Calu3 (cell line): Measurements from ENCODE around the gene SHPK. TPM values are rescaled to one million over a fixed set of nuclear protein-coding genes. Genes with fewer than 3 reads are reported as not detected.
"Not testable (repeated sequence)": the region's sequence is repeated elsewhere in the genome, so short reads cannot be mapped to it uniquely, and the experiment has no call there.

Experiments used
- BruUV-seq: library from RNA; stranded (reverse); fragments of 400-500 nt; replicated peaks from 2 replicates; lab custom pipeline; 2021; lab: Mats Ljungman, UMichigan
- CTCF ChIA-PET: fragments of 300-600 bp; sonication (Branson Sonifier 250); formaldehyde crosslinking; loops from one replicate; lab custom pipeline; 2022; ENCODE audit warnings: antibody characterized with exemption; lab: Charles Lee
- DNase-seq: peaks from one replicate; pipeline ENCODE4 v3.0.0; 2022
- H3K27ac Mint-ChIP-seq: one replicate; pipeline ENCODE4 v1.8.0; 2022; ENCODE audit warnings: mixed read lengths; ENCODE audit not compliant: unreplicated experiment
- H3K27me3 Mint-ChIP-seq: one replicate; pipeline ENCODE4 v1.8.0; 2022; ENCODE audit warnings: mixed read lengths; ENCODE audit not compliant: unreplicated experiment
- H3K36me3 Mint-ChIP-seq: one replicate; pipeline ENCODE4 v1.8.0; 2022; ENCODE audit warnings: mild to moderate bottlenecking, moderate library complexity, mixed read lengths; ENCODE audit not compliant: insufficient read depth, unreplicated experiment
- H3K4me1 Mint-ChIP-seq: one replicate; pipeline ENCODE4 v1.8.0; 2022; ENCODE audit warnings: mild to moderate bottlenecking, low read depth, mixed read lengths; ENCODE audit not compliant: unreplicated experiment
- H3K4me3 Mint-ChIP-seq: one replicate; pipeline ENCODE4 v1.8.0; 2022; ENCODE audit warnings: mild to moderate bottlenecking, low read depth, moderate library complexity, mixed read lengths; ENCODE audit not compliant: unreplicated experiment
- H3K9me3 Mint-ChIP-seq: one replicate; pipeline ENCODE4 v1.8.0; 2022; ENCODE audit warnings: low read depth, mixed read lengths; ENCODE audit not compliant: unreplicated experiment
- CTCF ChIP-seq: fragments of 200-600 bp; IDR thresholded peaks from one replicate; pipeline ENCODE4 v1.8.0; 2022; ENCODE audit warnings: antibody characterized with exemption; ENCODE audit not compliant: unreplicated experiment
- intact Hi-C: fragments of 100-400 bp; cut with micrococcal nuclease; formaldehyde crosslinking; loops from one replicate; pipeline ENCODE4 v1.10.0; 2022; ENCODE audit not compliant: unreplicated experiment
- total RNA-seq: library from RNA; stranded (reverse); gene quantifications from 2 replicates; pipeline ENCODE4 v1.2.3, GENCODE V29; 2022

The SHPK gene
- total RNA-seq, 1 experiment from 2014 or later: 9.4 TPM

- no TSS peak for BruUV-seq
- Mint-ChIP-seq H3K27ac (no peak overlapping the region), H3K4me3 (no peak overlapping the region), H3K36me3 (peaks cover 13% of the 10 kb centered on the region), H3K4me1 (no peaks in the 10 kb centered on the region), H3K27me3 (no peaks in the 10 kb centered on the region), H3K9me3 (no peaks in the 10 kb centered on the region)
- TF ChIP-seq CTCF: no peak
- CTCF ChIA-PET: no interaction called here
- intact Hi-C loops: no loop called here
- no peak for DNase-seq
Observed at GRCh38 chr17:3566551-3566950, 69.5 kb downstream of the SHPK start.

- CTCF ChIA-PET: no interaction called here
- no TSS peak for BruUV-seq
- Mint-ChIP-seq H3K36me3 (peaks cover 6% of the 10 kb centered on the region), H3K4me1 (no peaks in the 10 kb centered on the region), H3K27me3 (no peaks in the 10 kb centered on the region), H3K4me3 (no peak overlapping the region), H3K27ac (no peak overlapping the region), H3K9me3 (no peaks in the 10 kb centered on the region)
- no peak for TF ChIP-seq CTCF
- intact Hi-C loops: no loop called here
- DNase-seq: no peak
Observed at GRCh38 chr17:3565143-3565542, 70.9 kb downstream of the SHPK start.

GRCh38 chr17:3564241-3564640, 71.8 kb downstream of the SHPK start:
- CTCF ChIA-PET, DNase-seq, BruUV-seq, H3K36me3 Mint-ChIP-seq, H3K9me3 Mint-ChIP-seq, intact Hi-C loops, H3K27ac Mint-ChIP-seq, H3K4me1 Mint-ChIP-seq, H3K4me3 Mint-ChIP-seq, H3K27me3 Mint-ChIP-seq: not testable (repeated sequence)

- no peak for DNase-seq
- Mint-ChIP-seq H3K9me3 (no peaks in the 10 kb centered on the region), H3K27me3 (no peaks in the 10 kb centered on the region), H3K4me3 (no peak overlapping the region), H3K27ac (no peak overlapping the region), H3K36me3 (peaks cover 16% of the 10 kb centered on the region), H3K4me1 (no peaks in the 10 kb centered on the region)
- intact Hi-C loops: no loop called here
- BruUV-seq: no TSS peak
- CTCF ChIA-PET: no interaction called here
- no peak for TF ChIP-seq CTCF
Observed at GRCh38 chr17:3559270-3559645, 76.8 kb downstream of the SHPK start.

- no peak for TF ChIP-seq CTCF
- no TSS peak for BruUV-seq
- H3K36me3 Mint-ChIP-seq: peaks cover 16% of the 10 kb centered on the region
- intact Hi-C loops: no loop called here
- no peaks in the 10 kb centered on the region for H3K4me1 Mint-ChIP-seq
- H3K27me3 Mint-ChIP-seq: peaks cover 4% of the 10 kb centered on the region
- peak; percentile 28 for DNase-seq
- H3K27ac Mint-ChIP-seq: no peak overlapping the region
- H3K9me3 Mint-ChIP-seq: no peaks in the 10 kb centered on the region
- CTCF ChIA-PET: no interaction called here
- no peak overlapping the region for H3K4me3 Mint-ChIP-seq
Observed at GRCh38 chr17:3558603-3559269, 77.3 kb downstream of the SHPK start.
